GM12874 (cell line): ENCODE data around the gene MAGIX.

Source experiments
- CTCF ChIP-seq: IDR thresholded peaks from 2 replicates; pipeline ENCODE4 v1.5.1; 2011; ENCODE audit warnings: low read depth, mild to moderate bottlenecking, control low read depth, low read length, moderate library complexity; ENCODE audit not compliant: insufficient read depth

Gene MAGIX

GRCh38 chrX:49192722-49193328 is 30.3 kb downstream of the MAGIX start:
- peak; percentile 61 for TF ChIP-seq CTCF

GRCh38 chrX:49193542-49193964 is 31.0 kb downstream of the MAGIX start:
- no peak for TF ChIP-seq CTCF

GRCh38 chrX:49197543-49198087 is 35.1 kb downstream of the MAGIX start:
- no peak for TF ChIP-seq CTCF

GRCh38 chrX:49198540-49199314 is 36.2 kb downstream of the MAGIX start:
- no peak for TF ChIP-seq CTCF

- no peak for TF ChIP-seq CTCF
Measured at GRCh38 chrX:49199315-49199595, 36.7 kb downstream of the MAGIX start.

- TF ChIP-seq CTCF = no peak
Measured at GRCh38 chrX:49199906-49200771, 37.6 kb downstream of the MAGIX start, which contains the start of gene SYP. Gene SYP, minus strand, starts transcription at chrX:49200193. Its CDS starts 7 bp downstream, at chrX:49200186.

- no peak for TF ChIP-seq CTCF
Measured at GRCh38 chrX:49202022-49202421, 39.5 kb downstream of the MAGIX start.
